SK-N-SH treated with all-trans-retinoic acid at 6 μM for 48 hours (cell line): ENCODE results near the gene TLL2.

Experiments used
- ATAC-seq: fragments of 200-7000 bp; cut with Tn5 transposase; 3 replicates; pipeline ENCODE4 v1.9.1; 2020; ENCODE audit warnings: mild to moderate bottlenecking, moderate library complexity
- BACH2 ChIP-seq: fragments of 250-450 bp; sonication (Bioruptor Pico); IDR thresholded peaks from 2 replicates; pipeline ENCODE4 v1.9.0; 2021; ENCODE audit warnings: mild to moderate bottlenecking, borderline replicate concordance
- CREB5 ChIP-seq: fragments of 250-450 bp; sonication (Bioruptor Pico); IDR thresholded peaks from 2 replicates; pipeline ENCODE4 v1.5.1; 2020; ENCODE audit warnings: low read depth, mild to moderate bottlenecking, moderate library complexity
- CSRNP3 ChIP-seq: fragments of 250-450 bp; sonication (Bioruptor Pico); IDR thresholded peaks from 2 replicates; pipeline ENCODE4 v1.5.1; 2021; ENCODE audit warnings: mild to moderate bottlenecking, moderate library complexity
- ESRRG ChIP-seq: fragments of 250-450 bp; sonication (Bioruptor Pico); IDR thresholded peaks from 2 replicates; pipeline ENCODE4 v1.6.1; 2021; ENCODE audit warnings: mild to moderate bottlenecking
- GLIS3 ChIP-seq: fragments of 250-450 bp; sonication (Bioruptor Pico); IDR thresholded peaks from 2 replicates; pipeline ENCODE4 v1.5.0; 2020; ENCODE audit warnings: mild to moderate bottlenecking, moderate library complexity
- OSR1 ChIP-seq: fragments of 250-450 bp; sonication (Bioruptor Pico); IDR thresholded peaks from 2 replicates; pipeline ENCODE4 v1.8.0; 2022; ENCODE audit warnings: moderate library complexity, mild to moderate bottlenecking, inconsistent platforms
- PATZ1 ChIP-seq: fragments of 250-450 bp; sonication (Bioruptor Pico); IDR thresholded peaks from 2 replicates; pipeline ENCODE4 v1.8.0; 2020; ENCODE audit warnings: mild to moderate bottlenecking, moderate library complexity, borderline replicate concordance
- POU6F1 ChIP-seq: fragments of 250-450 bp; sonication (Bioruptor Pico); IDR thresholded peaks from 2 replicates; pipeline ENCODE4 v1.8.0; 2021; ENCODE audit warnings: low read depth, mild to moderate bottlenecking, moderate library complexity, borderline replicate concordance
- PPARA ChIP-seq: fragments of 250-450 bp; sonication (Bioruptor Pico); IDR thresholded peaks from 2 replicates; pipeline ENCODE4 v1.5.0; 2020; ENCODE audit warnings: mild to moderate bottlenecking, borderline replicate concordance
- RARB ChIP-seq: fragments of 250-450 bp; sonication (Bioruptor Pico); IDR thresholded peaks from 2 replicates; pipeline ENCODE4 v1.8.0; 2021; ENCODE audit warnings: mild to moderate bottlenecking, moderate library complexity
- TCF4 ChIP-seq: fragments of 250-450 bp; sonication (Bioruptor Pico); IDR thresholded peaks from 2 replicates; pipeline ENCODE4 v1.8.0; 2021; ENCODE audit warnings: mild to moderate bottlenecking, moderate library complexity, borderline replicate concordance
- TOX ChIP-seq: fragments of 250-450 bp; sonication (Bioruptor Pico); IDR thresholded peaks from 2 replicates; pipeline ENCODE4 v1.8.0; 2021; ENCODE audit warnings: mild to moderate bottlenecking, moderate library complexity, borderline replicate concordance
- TSHZ2 ChIP-seq: fragments of 250-450 bp; sonication (Bioruptor Pico); IDR thresholded peaks from 2 replicates; pipeline ENCODE4 v1.5.0; 2020; ENCODE audit warnings: mild to moderate bottlenecking, moderate library complexity
- ZC3H10 ChIP-seq: fragments of 250-450 bp; sonication (Bioruptor Pico); IDR thresholded peaks from 2 replicates; pipeline ENCODE4 v1.5.1; 2021; ENCODE audit warnings: mild to moderate bottlenecking, moderate library complexity
- ZFP3 ChIP-seq: fragments of 250-450 bp; sonication (Bioruptor Pico); IDR thresholded peaks from 2 replicates; pipeline ENCODE4 v1.5.0; 2020; ENCODE audit warnings: mild to moderate bottlenecking, moderate library complexity
- ZFP30 ChIP-seq: fragments of 450-650 bp; formaldehyde crosslinking; IDR thresholded peaks from 2 replicates; pipeline ENCODE4 v1.5.0; 2022; ENCODE audit warnings: mild to moderate bottlenecking, moderate library complexity
- ZNF565 ChIP-seq: fragments of 450-650 bp; formaldehyde crosslinking; conservative IDR thresholded peaks from 2 replicates; pipeline ENCODE4 v1.5.0; 2020; ENCODE audit warnings: low read depth, mild to moderate bottlenecking, moderate library complexity
- ZNF70 ChIP-seq: fragments of 450-650 bp; formaldehyde crosslinking; IDR thresholded peaks from 2 replicates; pipeline ENCODE4 v1.5.0; 2020; ENCODE audit warnings: mild to moderate bottlenecking, moderate library complexity
- ZNF8 ChIP-seq: fragments of 450-650 bp; formaldehyde crosslinking; IDR thresholded peaks from 2 replicates; pipeline ENCODE4 v1.5.0; 2020; ENCODE audit warnings: mild to moderate bottlenecking, moderate library complexity

TLL2 gene

GRCh38 chr10:96389785-96390184 lies 123.9 kb downstream of the TLL2 start:
- ATAC-seq = no peak
- TF ChIP-seq TCF4 = no peak
- no peak for TF ChIP-seq ZFP3 (CRISPR knock-in tag)
- no peak for TF ChIP-seq ZC3H10
- no peak for TF ChIP-seq OSR1 (CRISPR knock-in tag)
- no peak for TF ChIP-seq ZFP30 (CRISPR knock-in tag)
- no peak for TF ChIP-seq TOX (CRISPR knock-in tag)
- no peak for TF ChIP-seq PATZ1
- no peak for TF ChIP-seq CREB5 (CRISPR knock-in tag)
- no peak for TF ChIP-seq ZNF565
- TF ChIP-seq, all 23 proteins: peak for 0

GRCh38 chr10:96387601-96388000 lies 126.1 kb downstream of the TLL2 start:
- TF ChIP-seq TOX (CRISPR knock-in tag) (no peak), TCF4 (peak; percentile 66; the same call in 1 of the 2 replicates)
- ATAC-seq = peak; percentile 67

- no peak for TF ChIP-seq ZC3H10
- no peak for TF ChIP-seq PATZ1
- no peak for TF ChIP-seq ESRRG
- no peak for TF ChIP-seq ZNF70 (CRISPR knock-in tag)
- no peak for TF ChIP-seq CSRNP3 (CRISPR knock-in tag)
- TF ChIP-seq ZNF565 = no peak
- no peak for TF ChIP-seq PPARA (CRISPR knock-in tag)
- no peak for TF ChIP-seq BACH2
- TF ChIP-seq TCF4 = no peak
- TF ChIP-seq ZNF8 (CRISPR knock-in tag) = no peak
- no peak for TF ChIP-seq ZFP3 (CRISPR knock-in tag)
- TF ChIP-seq GLIS3 (CRISPR knock-in tag) = no peak
- TF ChIP-seq OSR1 (CRISPR knock-in tag) = no peak
- no peak for TF ChIP-seq TOX (CRISPR knock-in tag)
- TF ChIP-seq TSHZ2 (CRISPR knock-in tag) = no peak
- no peak for TF ChIP-seq RARB
- TF ChIP-seq POU6F1 = no peak
- ATAC-seq = peak; percentile 35; the same call in 2 of the 3 replicates
These were observed 126.6 kb downstream of the TLL2 start for GRCh38 chr10:96387161-96387560.
